GM12874 (cell line): Measurements from ENCODE around the gene CIB4.

Experiments used
- CTCF ChIP-seq: IDR thresholded peaks from 2 replicates; pipeline ENCODE4 v1.5.1; 2011; ENCODE audit warnings: low read depth, mild to moderate bottlenecking, control low read depth, low read length, moderate library complexity; ENCODE audit not compliant: insufficient read depth

Gene CIB4

GRCh38 chr2:26595146-26595545 is 46.0 kb downstream of the CIB4 start:
- TF ChIP-seq CTCF, result no peak

- no peak for TF ChIP-seq CTCF
Measured at GRCh38 chr2:26591619-26592505, 49.3 kb downstream of the CIB4 start.

GRCh38 chr2:26590980-26591618 is 50.1 kb downstream of the CIB4 start:
- TF ChIP-seq CTCF, result no peak

- TF ChIP-seq CTCF, result no peak
Measured at GRCh38 chr2:26590508-26590907, 50.7 kb downstream of the CIB4 start.

- TF ChIP-seq CTCF, result no peak
Measured at GRCh38 chr2:26588576-26588975, 52.6 kb downstream of the CIB4 start.

- no peak for TF ChIP-seq CTCF
Measured at GRCh38 chr2:26587994-26588393, 53.2 kb downstream of the CIB4 start.

- TF ChIP-seq CTCF, result no peak
Measured at GRCh38 chr2:26585966-26586365, 55.2 kb downstream of the CIB4 start.
